ENCODE measurements around the gene UVRAG. TPM values are rescaled to one million over a fixed set of nuclear protein-coding genes. Genes with fewer than 3 reads are reported as not detected.

Gene UVRAG
- total and polyA plus RNA-seq, 2 of the 13 experiments (the other 11 are each of a cell fraction or from before 2014, with no cell fraction given): 9.7 to 17.3 TPM

DNA sequence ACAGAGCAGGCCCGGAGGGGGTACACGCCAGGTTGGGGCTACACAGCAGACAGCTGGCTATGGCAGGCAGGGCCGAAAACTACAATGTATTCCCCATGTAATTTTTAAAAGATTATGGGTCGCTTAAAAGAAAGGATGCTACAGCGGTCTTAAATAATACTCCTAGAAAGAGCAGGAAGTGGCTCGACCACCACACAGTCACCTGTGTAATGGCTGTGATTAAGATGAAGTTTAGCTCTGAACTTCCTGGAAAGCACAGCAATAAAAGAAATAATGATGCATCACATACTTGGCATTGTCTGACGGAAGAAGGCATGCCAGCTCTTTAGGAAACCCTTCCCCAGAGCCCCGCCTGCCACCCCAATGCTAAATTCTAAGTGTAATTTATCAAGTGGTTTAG, 358.7 kb downstream of the UVRAG start:
- Histone ChIP-seq H3K27me3 (ENCODE audit: control insufficient read depth in 1 of 2, insufficient read depth in 2 of 2, low read length in 2 of 2) (peaks cover 6% of the 10 kb centered on the region in 2 experiments; a peak in 3 of 5 replicates), H3K79me2 (ENCODE audit: insufficient read depth, low read length) (no peaks in the 10 kb centered on the region), H3K27ac (ENCODE audit: extremely low read length, insufficient read depth, low read length) (no peak overlapping the region), H4K20me1 (ENCODE audit: insufficient read depth, low read length) (no peaks in the 10 kb centered on the region), H2AFZ (ENCODE audit: low read length) (no peak overlapping the region), H3K9me3 (ENCODE audit: low read length) (no peaks in the 10 kb centered on the region), H3K4me2 (ENCODE audit: low read depth, low read length) (no peak overlapping the region), H3K4me3 (replicated peaks in 1 of 3; ENCODE audit: insufficient read depth in 1 of 3, low read depth in 2 of 3, low read length in 3 of 3) (no peak overlapping the region), H3K4me1 (ENCODE audit: insufficient read depth, low read length) (peaks cover 46% of the 10 kb centered on the region), H3K36me3 (replicated peaks in 1 of 2; ENCODE audit: control insufficient read depth in 1 of 2, insufficient read depth in 2 of 2, low read length in 2 of 2) (no peaks in the 10 kb centered on the region), H3K9ac (ENCODE audit: insufficient read depth, low read depth, low read length) (no peak overlapping the region)
- whole genome bisulfite sequencing (ENCODE audit: low lambda C conversion rate): 67% methylated on average over 8 of the region's 8 CpGs
- ATAC-seq (no peak), FAIRE-seq (no peak), DNase-seq (ENCODE audit: low spot score) (no peak)
- POLR2A ChIA-PET: no interaction called here
- TF ChIP-seq ZNF136 (CRISPR knock-in tag; IDR thresholded peaks at IDR 0.05; ENCODE audit: low read depth): no peak
- CTCF ChIA-PET (ENCODE audit: low intra/inter-chr PET ratio, low total read pairs): no interaction called here
- in situ Hi-C loops (cut with HindIII; ENCODE audit: extremely low pct_ligation_motif_present, low pct_unique_long_range_greater_than_20kb) (no loop called here), intact Hi-C loops (cut with micrococcal nuclease; ENCODE audit: unreplicated experiment) (no loop called here)
- no TSS peak for BruUV-seq (replicated peaks)

- 65% methylated on average over 5 of the region's 5 CpGs for whole genome bisulfite sequencing (ENCODE audit: low lambda C conversion rate)
- H3K9me3 ChIP-seq (ENCODE audit: low read length): no peaks in the 10 kb centered on the region
- H3K4me2 ChIP-seq (ENCODE audit: low read depth, low read length): no peak overlapping the region
- H3K4me1 ChIP-seq (ENCODE audit: insufficient read depth, low read length): peaks cover 47% of the 10 kb centered on the region
- ATAC-seq: no peak
- no peaks in the 10 kb centered on the region for H3K79me2 ChIP-seq (ENCODE audit: insufficient read depth, low read length)
- in situ Hi-C loops (cut with HindIII; ENCODE audit: extremely low pct_ligation_motif_present, low pct_unique_long_range_greater_than_20kb) (no loop called here), intact Hi-C loops (cut with micrococcal nuclease; ENCODE audit: unreplicated experiment) (no loop called here)
- H3K36me3 ChIP-seq (replicated peaks in 1 of 2; ENCODE audit: control insufficient read depth in 1 of 2, insufficient read depth in 2 of 2, low read length in 2 of 2): no peaks in the 10 kb centered on the region
- ChIA-PET CTCF (ENCODE audit: low intra/inter-chr PET ratio, low total read pairs) (no interaction called here), POLR2A (no interaction called here)
- no peak overlapping the region for H3K27ac ChIP-seq (ENCODE audit: extremely low read length, insufficient read depth, low read length)
- H3K9ac ChIP-seq (ENCODE audit: insufficient read depth, low read depth, low read length): no peak overlapping the region
- H4K20me1 ChIP-seq (ENCODE audit: insufficient read depth, low read length): no peaks in the 10 kb centered on the region
- H3K27me3 ChIP-seq (ENCODE audit: control insufficient read depth in 1 of 2, insufficient read depth in 2 of 2, low read length in 2 of 2): peaks cover under 1 to 5% of the 10 kb centered on the region in 2 experiments; a peak in 3 of 5 replicates
- no TSS peak for BruUV-seq (replicated peaks)
- TF ChIP-seq ZNF772 (CRISPR knock-in tag; IDR thresholded peaks at IDR 0.05): no peak
- no peak for TF ChIP-seq RAD21 (CRISPR knock-in tag; IDR thresholded peaks at IDR 0.05)
- no peak for TF ChIP-seq ZNF790 (CRISPR knock-in tag; IDR thresholded peaks at IDR 0.05; ENCODE audit: borderline replicate concordance)
- H2AFZ ChIP-seq (ENCODE audit: low read length): no peak overlapping the region
- FAIRE-seq: no peak
- no peak overlapping the region for H3K4me3 ChIP-seq (replicated peaks in 1 of 3; ENCODE audit: insufficient read depth in 1 of 3, low read depth in 2 of 3, low read length in 3 of 3)
- no peak for DNase-seq (ENCODE audit: low spot score)
Observed at GRCh38 chr11:76174330-76174729, 359.3 kb downstream of the UVRAG start.

All from HepG2 (cell line).